Activated naive CD8-positive, alpha-beta T cell treated with anti-CD3 and anti-CD28 coated beads, Interleukin-2, amount 50 U/mL, for 24 hours (primary cell): ENCODE measurements around the gene MEIOSIN.
A peak's percentile ranks its signal among the peaks of the same experiment; 100 is the strongest.

Experiments used
- ATAC-seq: fragments of 150-1000 bp; cut with Tn5 transposase; one replicate; pipeline ENCODE4 v1.10.0; 2021
- DNase-seq: peaks from one replicate; pipeline ENCODE4 v3.0.0; 2021
- H3K27ac Mint-ChIP-seq: one replicate; pipeline ENCODE4 v1.8.0; 2021; ENCODE audit warnings: mild to moderate bottlenecking, mixed read lengths
- H3K27me3 Mint-ChIP-seq: one replicate; pipeline ENCODE4 v1.8.0; 2021; ENCODE audit warnings: mixed read lengths
- H3K36me3 Mint-ChIP-seq: one replicate; pipeline ENCODE4 v1.8.0; 2021; ENCODE audit warnings: low read depth, mixed read lengths
- H3K4me1 Mint-ChIP-seq: one replicate; pipeline ENCODE4 v1.8.0; 2021; ENCODE audit warnings: mixed read lengths
- H3K4me3 Mint-ChIP-seq: one replicate; pipeline ENCODE4 v1.8.0; 2021; ENCODE audit warnings: mild to moderate bottlenecking, moderate library complexity, mixed read lengths
- H3K9me3 Mint-ChIP-seq: one replicate; pipeline ENCODE4 v1.8.0; 2021; ENCODE audit warnings: mixed read lengths

The MEIOSIN gene

DNA sequence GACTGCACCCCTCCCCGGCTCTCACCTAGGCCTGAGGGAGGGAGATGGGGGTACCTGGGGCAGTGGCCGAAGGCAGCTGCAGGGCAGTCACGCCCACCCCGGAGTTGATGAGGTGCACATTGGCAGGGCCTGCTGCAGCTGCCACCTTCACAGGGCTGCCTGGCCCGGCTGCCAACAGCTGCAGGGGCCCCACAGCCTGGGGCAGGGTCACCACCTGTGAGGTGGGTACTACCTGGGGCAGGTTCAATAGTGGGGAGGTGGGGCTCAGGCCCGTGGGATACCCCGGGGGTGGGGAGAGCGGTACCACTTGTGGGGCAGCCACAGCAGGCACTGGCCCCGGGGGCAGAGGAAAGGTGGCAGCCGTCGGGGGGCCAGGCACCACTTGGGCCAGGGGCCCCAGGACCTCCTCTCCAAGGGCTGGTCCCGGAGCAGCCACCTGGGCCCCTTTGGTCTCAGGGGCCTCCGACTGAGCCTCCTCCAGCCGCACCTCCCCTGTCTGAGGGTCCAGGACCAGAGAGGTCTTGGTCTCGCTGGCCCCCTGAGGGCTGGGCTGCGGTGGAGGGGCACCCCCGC lies 33.1 kb downstream of the MEIOSIN start:
- no peak for ATAC-seq
- H3K9me3 Mint-ChIP-seq: no peaks in the 10 kb centered on the region
- peaks cover 15% of the 10 kb centered on the region for H3K27me3 Mint-ChIP-seq
- no peak for DNase-seq
- no peaks in the 10 kb centered on the region for H3K36me3 Mint-ChIP-seq
- peaks cover 14% of the 10 kb centered on the region for H3K4me1 Mint-ChIP-seq
- H3K27ac Mint-ChIP-seq: no peak overlapping the region
- no peak overlapping the region for H3K4me3 Mint-ChIP-seq

DNA sequence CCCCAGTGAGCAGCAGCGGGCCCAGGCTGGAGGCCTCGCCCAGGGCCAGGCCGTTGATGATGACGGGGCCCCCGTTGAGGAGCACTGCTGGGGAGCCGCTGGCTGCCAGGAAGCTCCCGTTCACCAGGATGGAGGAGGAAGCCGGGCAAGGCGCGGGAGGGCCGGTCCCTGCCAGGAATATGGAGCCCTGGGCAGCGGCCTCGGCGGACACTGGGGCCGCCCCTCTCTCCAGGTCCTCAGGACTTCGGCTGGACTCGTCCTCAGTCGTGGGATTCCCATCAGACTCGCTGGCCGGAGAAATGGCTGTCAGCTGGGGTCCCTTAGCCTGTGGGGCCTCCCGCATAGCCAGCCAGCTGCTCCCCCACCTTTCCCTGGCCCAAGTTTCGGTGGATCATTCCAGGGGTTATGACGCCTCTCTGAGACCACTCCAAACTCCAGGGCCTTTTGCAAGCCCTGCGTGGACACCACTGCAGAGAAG lies 33.7 kb downstream of the MEIOSIN start:
- peaks cover 16% of the 10 kb centered on the region for H3K27me3 Mint-ChIP-seq
- H3K4me3 Mint-ChIP-seq: no peak overlapping the region
- ATAC-seq (no peak), DNase-seq (no peak)
- no peaks in the 10 kb centered on the region for H3K36me3 Mint-ChIP-seq
- H3K27ac Mint-ChIP-seq: no peak overlapping the region
- H3K9me3 Mint-ChIP-seq: no peaks in the 10 kb centered on the region
- peaks cover 14% of the 10 kb centered on the region for H3K4me1 Mint-ChIP-seq

DNA sequence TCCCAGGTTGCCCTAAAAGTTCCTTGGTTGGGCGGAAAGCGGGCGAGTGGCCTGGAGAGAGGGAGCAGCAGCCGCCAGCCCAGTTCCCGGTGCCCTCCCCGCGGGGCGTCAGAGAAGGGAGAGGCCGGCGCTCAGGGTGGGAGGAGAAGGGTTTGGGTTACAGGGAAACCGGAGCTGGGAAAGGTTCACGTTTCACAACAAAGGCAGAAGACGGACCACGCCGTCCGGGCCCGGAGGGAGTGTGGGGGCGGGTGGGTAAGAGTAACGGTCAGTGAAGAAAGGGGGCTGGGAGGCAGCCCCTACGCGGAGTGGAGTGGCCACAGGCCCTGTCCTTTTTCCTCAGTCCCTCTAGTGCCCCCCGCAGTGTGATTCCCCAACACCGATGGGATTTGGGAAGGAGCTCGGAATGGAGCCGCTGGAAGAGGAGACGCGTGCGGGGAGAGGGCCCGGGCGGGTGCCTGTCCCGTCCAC lies 34.2 kb downstream of the MEIOSIN start:
- DNase-seq (no peak), ATAC-seq (no peak)
- peaks cover 14% of the 10 kb centered on the region for H3K4me1 Mint-ChIP-seq
- no peaks in the 10 kb centered on the region for H3K9me3 Mint-ChIP-seq
- no peak overlapping the region for H3K27ac Mint-ChIP-seq
- H3K4me3 Mint-ChIP-seq: peak overlapping the region; percentile 29
- no peaks in the 10 kb centered on the region for H3K36me3 Mint-ChIP-seq
- peaks cover 20% of the 10 kb centered on the region for H3K27me3 Mint-ChIP-seq

DNA sequence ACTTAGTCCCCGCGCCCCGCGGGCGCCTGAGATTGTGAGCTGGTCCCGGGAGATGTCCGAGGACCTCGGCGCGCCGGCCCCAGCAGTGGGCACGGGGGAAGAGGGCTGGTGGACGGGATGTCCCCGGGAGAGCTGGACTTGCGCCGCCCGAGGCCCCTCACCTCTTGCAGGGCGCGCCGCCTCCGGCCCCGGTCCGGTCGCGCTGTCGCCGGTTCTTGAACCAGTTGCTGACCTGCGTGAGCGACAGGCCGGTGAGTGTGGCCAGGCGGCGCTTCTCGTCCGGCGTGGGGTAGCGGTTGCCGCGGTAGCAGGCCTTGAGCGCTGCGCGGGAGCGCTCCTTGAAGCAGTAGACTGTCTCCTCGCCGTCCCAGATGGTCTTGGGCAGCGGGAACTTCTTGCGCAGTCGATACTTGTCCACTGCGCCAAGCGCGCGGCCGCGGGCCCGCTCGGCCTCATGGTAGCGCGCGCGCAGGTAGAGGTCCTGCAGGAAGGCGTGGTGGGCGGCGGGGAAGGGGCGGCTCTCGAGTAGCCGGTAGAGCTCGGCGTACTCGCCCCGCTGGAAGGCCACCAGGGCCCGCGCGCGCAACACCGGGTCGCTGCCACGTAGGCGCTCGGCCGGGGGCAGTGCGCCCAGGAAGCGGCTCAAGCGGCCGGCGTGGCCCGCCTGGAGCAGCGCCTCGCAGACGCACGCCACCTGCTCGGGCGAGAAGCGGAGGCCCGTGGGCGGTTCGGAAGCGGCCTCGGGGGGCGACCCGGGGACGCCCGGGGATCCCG lies 34.8 kb downstream of the MEIOSIN start:
- DNase-seq: peak; percentile 26
- no peaks in the 10 kb centered on the region for H3K36me3 Mint-ChIP-seq

DNA sequence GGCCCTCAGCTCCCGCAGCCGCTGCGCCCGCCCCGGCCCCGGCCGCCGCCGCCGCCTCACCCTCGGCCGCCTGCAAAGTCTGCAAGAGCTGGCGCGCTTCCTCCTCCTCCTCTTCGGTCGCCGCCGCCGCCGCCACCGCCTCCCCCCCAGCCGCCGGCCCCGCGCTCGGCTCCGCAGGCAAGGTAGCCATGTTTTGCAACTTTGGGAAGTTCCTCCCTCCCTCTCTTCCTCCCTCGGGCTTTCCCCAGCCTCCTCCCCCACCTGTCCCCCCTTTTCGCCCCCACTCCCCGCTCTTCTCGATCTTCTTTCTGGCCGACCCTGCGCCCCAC lies 35.4 kb downstream of the MEIOSIN start:
- H3K9me3 Mint-ChIP-seq: no peaks in the 10 kb centered on the region
- peaks cover 14% of the 10 kb centered on the region for H3K4me1 Mint-ChIP-seq
- peaks cover 20% of the 10 kb centered on the region for H3K27me3 Mint-ChIP-seq
- H3K4me3 Mint-ChIP-seq: peak overlapping the region; percentile 77
- DNase-seq (peak; percentile 57), ATAC-seq (no peak)
- H3K36me3 Mint-ChIP-seq: no peaks in the 10 kb centered on the region
- H3K27ac Mint-ChIP-seq: peak overlapping the region; percentile 60

More for the DNA sequence above, 34.8 kb downstream of the MEIOSIN start:
- Mint-ChIP-seq H3K9me3 (no peaks in the 10 kb centered on the region), H3K4me3 (peak overlapping the region; percentile 59), H3K4me1 (peaks cover 14% of the 10 kb centered on the region), H3K27me3 (peaks cover 20% of the 10 kb centered on the region), H3K27ac (no peak overlapping the region)
- ATAC-seq: no peak

DNA sequence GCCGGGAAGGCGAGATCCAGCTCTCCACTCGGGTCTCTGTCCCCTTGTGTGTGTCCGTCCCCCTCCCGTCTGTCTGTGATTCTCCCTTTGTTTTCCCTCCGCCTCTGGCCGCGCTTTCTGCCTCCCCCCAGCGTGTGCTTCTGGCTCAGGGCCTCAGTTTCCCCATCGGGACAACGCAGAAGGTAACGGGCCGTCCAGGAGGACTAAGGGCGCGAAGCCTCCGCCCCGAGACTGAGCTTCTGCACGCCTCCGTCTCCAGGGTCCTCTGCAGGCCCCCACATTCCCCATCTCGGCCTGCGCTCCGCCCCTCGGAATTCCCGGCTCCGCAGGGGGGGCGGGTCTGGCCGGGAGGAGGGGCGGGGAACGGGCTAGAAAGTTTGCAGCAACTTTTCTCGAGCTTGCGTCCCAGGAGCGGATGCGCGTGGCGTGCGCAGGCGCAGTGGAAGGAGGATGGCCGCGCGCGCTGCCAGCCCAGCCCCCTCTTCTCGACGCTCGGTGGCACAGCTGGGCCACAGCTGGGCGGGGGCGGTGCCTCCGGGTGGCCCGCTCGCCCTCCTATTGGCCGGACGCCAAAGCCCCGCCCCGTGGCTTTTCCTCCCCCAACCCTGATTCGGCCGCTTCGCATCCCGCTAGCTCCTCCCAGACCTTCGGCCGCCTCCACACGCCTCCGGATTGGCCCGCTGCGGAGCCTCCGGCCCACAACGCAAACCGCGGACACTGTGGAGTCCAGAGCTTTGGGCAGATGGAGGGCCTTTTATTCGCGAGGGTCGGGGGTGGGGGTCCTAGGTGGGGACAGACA lies 35.9 kb downstream of the MEIOSIN start, which contains the start of gene SIX5:
Gene SIX5 (minus strand): TSS at position 269 of the 799 bp plus-strand sequence. CDS start 408 bp downstream, outside the sequence.
- Mint-ChIP-seq H3K9me3 (no peaks in the 10 kb centered on the region), H3K27ac (peak within 1 kb of the TSS; percentile 60), H3K36me3 (no peaks in the 10 kb centered on the region), H3K27me3 (peaks cover 20% of the 10 kb centered on the region), H3K4me1 (peaks cover 14% of the 10 kb centered on the region), H3K4me3 (peak within 1 kb of the TSS; percentile 77)
- DNase-seq: peak; percentile 98
- peak; percentile 65 for ATAC-seq

DNA sequence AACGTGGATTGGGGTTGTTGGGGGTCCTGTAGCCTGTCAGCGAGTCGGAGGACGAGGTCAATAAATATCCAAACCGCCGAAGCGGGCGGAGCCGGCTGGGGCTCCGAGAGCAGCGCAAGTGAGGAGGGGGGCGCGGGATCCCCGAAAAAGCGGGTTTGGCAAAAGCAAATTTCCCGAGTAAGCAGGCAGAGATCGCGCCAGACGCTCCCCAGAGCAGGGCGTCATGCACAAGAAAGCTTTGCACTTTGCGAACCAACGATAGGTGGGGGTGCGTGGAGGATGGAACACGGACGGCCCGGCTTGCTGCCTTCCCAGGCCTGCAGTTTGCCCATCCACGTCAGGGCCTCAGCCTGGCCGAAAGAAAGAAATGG lies 36.6 kb downstream of the MEIOSIN start:
- ATAC-seq: peak; percentile 24
- H3K9me3 Mint-ChIP-seq: no peaks in the 10 kb centered on the region
- no peaks in the 10 kb centered on the region for H3K36me3 Mint-ChIP-seq
- DNase-seq: peak; percentile 48
- peaks cover 14% of the 10 kb centered on the region for H3K4me1 Mint-ChIP-seq
- H3K27me3 Mint-ChIP-seq: peaks cover 16% of the 10 kb centered on the region
- H3K27ac Mint-ChIP-seq: peak overlapping the region; percentile 60
- H3K4me3 Mint-ChIP-seq: peak overlapping the region; percentile 77

DNA sequence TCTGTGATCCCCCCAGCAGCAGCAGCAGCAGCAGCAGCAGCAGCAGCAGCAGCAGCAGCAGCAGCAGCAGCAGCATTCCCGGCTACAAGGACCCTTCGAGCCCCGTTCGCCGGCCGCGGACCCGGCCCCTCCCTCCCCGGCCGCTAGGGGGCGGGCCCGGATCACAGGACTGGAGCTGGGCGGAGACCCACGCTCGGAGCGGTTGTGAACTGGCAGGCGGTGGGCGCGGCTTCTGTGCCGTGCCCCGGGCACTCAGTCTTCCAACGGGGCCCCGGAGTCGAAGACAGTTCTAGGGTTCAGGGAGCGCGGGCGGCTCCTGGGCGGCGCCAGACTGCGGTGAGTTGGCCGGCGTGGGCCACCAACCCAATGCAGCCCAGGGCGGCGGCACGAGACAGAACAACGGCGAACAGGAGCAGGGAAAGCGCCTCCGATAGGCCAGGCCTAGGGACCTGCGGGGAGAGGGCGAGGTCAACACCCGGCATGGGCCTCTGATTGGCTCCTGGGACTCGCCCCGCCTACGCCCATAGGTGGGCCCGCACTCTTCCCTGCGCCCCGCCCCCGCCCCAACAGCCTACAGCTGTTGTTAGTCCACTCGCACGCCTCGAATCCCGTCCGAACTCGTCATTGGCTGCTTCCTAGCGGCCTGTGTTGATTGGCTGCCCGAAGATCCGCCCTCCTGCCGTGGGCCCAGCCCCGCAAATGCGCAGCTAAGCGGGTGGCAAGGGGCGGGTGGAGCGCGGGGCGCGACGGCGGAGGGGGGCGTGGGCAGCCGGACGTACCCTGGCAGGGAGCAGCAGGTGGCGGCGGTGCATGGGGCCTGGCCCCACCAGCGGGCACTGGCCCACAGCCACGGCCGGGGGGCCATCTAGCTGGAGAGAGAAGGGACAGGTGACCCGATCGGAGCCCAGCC lies 37.2 kb downstream of the MEIOSIN start:
- Mint-ChIP-seq H3K4me3 (peak overlapping the region; percentile 77), H3K4me1 (peaks cover 14% of the 10 kb centered on the region), H3K27ac (no peak overlapping the region), H3K27me3 (peaks cover 12% of the 10 kb centered on the region), H3K36me3 (no peaks in the 10 kb centered on the region), H3K9me3 (no peaks in the 10 kb centered on the region)
- ATAC-seq: peak; percentile 75
- DNase-seq: peak; percentile 92

DNA sequence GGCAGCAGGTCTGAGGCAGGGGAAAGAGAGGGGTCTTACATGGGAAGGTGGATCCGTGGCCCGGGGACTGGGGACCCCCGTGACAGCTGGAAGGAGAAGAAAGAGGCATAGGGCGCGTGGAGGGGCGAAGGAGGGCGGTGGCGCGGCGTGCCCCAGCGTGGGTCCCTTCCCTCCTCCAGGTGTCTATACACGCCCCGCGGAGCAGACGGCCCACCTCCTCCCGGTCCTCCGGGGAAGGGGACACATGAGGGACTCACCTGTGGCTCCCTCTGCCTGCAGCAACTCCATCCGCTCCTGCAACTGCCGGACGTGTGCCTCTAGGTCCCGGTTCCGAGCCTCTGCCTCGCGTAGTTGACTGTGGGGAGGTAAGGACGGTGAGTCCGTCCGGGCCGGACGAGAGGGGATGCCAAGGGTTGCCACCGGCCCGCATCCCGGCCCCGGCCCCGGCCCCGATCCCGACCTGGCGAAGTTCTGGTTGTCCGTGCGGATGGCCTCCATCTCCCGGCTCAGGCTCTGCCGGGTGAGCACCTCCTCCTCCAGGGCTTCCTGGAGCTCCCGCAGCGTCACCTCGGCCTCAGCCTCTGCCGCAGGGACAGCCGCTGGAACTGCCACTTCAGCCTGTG lies 38.2 kb downstream of the MEIOSIN start:
- Mint-ChIP-seq H3K4me3 (no peak overlapping the region), H3K4me1 (peaks cover 14% of the 10 kb centered on the region)

DNA sequence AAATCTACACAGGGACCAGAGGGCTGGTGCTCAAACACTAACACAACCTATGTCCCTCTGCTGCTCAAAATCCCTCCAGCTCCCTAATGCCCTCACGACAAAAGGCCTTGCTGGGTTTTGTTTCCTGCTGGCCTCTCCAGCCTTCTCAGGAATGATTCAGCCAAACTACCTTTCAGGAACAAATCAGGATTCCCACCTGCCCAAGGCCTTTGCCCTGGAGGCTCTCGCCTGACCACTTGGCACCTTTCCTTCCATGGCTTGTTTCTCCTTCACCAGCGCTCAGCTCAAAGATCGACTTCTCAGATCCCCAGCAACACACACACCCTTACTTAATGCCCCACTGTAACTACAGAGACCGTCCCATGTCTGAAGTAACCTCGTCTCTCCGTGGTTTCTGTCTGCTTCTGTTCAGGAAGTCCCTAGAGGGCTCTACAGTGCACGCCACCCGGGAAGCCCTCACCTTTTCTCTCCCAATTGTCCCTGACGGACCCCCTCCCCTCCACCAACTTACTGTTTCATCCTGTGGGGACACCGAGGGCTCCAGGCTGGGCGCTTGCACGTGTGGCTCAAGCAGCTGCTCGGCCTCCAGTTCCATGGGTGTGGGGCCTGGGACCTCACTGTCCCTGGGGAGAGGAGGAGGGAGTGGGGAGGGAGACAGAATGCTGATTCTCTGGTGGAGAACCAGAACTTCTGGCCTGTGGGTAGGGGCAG lies 39.0 kb downstream of the MEIOSIN start:
- H3K9me3 Mint-ChIP-seq: no peaks in the 10 kb centered on the region
- no peak for ATAC-seq
- H3K27ac Mint-ChIP-seq: no peak overlapping the region
- H3K36me3 Mint-ChIP-seq: peaks cover 7% of the 10 kb centered on the region
- H3K27me3 Mint-ChIP-seq: peaks cover 10% of the 10 kb centered on the region
- no peak overlapping the region for H3K4me3 Mint-ChIP-seq
- no peak for DNase-seq
- H3K4me1 Mint-ChIP-seq: peaks cover 14% of the 10 kb centered on the region

More for the DNA sequence above, 38.2 kb downstream of the MEIOSIN start:
- no peaks in the 10 kb centered on the region for H3K36me3 Mint-ChIP-seq
- H3K9me3 Mint-ChIP-seq: no peaks in the 10 kb centered on the region
- H3K27ac Mint-ChIP-seq: no peak overlapping the region
- DNase-seq: no peak
- no peak for ATAC-seq
- H3K27me3 Mint-ChIP-seq: peaks cover 10% of the 10 kb centered on the region

DNA sequence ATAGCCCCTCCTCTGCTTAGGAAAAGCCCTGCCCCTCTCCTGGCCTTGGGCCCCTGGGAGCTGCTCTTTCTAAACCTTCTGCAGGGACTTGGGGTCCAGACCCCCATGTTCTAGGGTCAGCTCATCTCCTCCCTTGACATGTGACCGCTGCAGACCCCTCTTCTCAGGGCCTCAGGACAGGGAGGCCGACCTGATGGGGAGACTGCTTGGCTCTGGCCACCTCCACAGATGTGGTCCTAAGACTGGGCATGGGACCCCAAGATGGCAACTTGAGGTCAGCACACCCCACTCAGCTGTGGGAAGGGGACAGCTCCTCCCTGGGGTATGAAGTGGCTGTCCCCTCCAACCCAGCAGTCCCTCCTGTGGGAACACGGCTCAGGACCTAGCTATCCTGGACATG lies 39.7 kb downstream of the MEIOSIN start:
- H3K9me3 Mint-ChIP-seq: no peaks in the 10 kb centered on the region
- H3K36me3 Mint-ChIP-seq: peaks cover 12% of the 10 kb centered on the region
- no peak overlapping the region for H3K4me3 Mint-ChIP-seq
- H3K4me1 Mint-ChIP-seq: peaks cover 14% of the 10 kb centered on the region
- no peak overlapping the region for H3K27ac Mint-ChIP-seq
- peaks cover 10% of the 10 kb centered on the region for H3K27me3 Mint-ChIP-seq
- DNase-seq: no peak
- no peak for ATAC-seq

DNA sequence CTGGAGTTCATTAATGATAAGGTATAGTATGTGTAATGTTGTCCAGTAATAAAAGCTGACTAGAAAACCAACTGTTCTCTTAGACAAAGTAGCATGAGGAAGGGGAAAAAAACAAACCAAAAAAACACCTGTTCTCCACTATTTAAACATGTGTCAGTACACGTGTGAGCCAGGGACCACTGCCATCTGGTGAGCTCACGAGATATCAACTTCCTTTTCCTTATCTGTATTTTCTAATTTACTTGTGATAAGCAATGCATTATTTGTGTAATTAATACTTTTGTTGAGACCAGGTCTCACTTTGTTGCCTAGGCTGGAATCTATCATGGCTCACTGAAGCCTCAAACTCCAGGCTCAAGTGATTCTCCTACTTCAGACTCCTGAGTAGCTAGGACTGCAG lies 40.1 kb downstream of the MEIOSIN start:
- Mint-ChIP-seq H3K27me3 (peaks cover 11% of the 10 kb centered on the region), H3K9me3 (no peaks in the 10 kb centered on the region), H3K4me1 (peaks cover 15% of the 10 kb centered on the region), H3K36me3 (peaks cover 15% of the 10 kb centered on the region), H3K4me3 (no peak overlapping the region), H3K27ac (no peak overlapping the region)
- DNase-seq (no peak), ATAC-seq (no peak)

DNA sequence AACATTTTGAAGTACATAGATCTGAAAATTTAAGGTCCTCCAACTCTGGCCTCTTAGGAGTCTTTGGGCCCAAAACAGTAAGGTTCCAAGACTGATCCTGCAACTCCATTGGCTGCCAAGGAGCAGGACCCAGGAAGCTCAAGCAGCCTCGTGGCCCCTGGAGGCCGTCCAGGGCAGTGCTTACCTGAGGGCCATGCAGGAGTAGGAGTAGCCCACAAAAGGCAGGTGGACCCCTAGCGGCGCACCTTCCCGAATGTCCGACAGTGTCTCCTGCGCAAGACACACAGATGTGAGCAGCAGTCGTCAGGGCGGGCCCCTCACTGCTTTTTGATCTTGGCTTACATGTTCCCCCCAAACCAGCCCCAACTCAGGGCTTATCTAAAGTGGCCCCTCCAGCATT lies 41.5 kb downstream of the MEIOSIN start:
- no peak for DNase-seq
- H3K27ac Mint-ChIP-seq: no peak overlapping the region

More for the DNA sequence above, 41.5 kb downstream of the MEIOSIN start:
- Mint-ChIP-seq H3K9me3 (no peaks in the 10 kb centered on the region), H3K27me3 (peaks cover 23% of the 10 kb centered on the region), H3K4me1 (peaks cover 21% of the 10 kb centered on the region), H3K36me3 (peaks cover 18% of the 10 kb centered on the region), H3K4me3 (no peak overlapping the region)
- ATAC-seq: no peak
